HG03378 (cell line): Measurements from ENCODE around the gene HIPK3.
"Not testable (repeated sequence)": the region's sequence is repeated elsewhere in the genome, so short reads cannot be mapped to it uniquely, and the experiment has no call there.

Source experiments
- ATAC-seq: cut with Tn5 transposase; IDR thresholded peaks from one replicate; pipeline ENCODE4 v1.9.1; 2021; ENCODE audit warnings: mild to moderate bottlenecking, moderate library complexity; ENCODE audit not compliant: unreplicated experiment

Gene HIPK3

DNA sequence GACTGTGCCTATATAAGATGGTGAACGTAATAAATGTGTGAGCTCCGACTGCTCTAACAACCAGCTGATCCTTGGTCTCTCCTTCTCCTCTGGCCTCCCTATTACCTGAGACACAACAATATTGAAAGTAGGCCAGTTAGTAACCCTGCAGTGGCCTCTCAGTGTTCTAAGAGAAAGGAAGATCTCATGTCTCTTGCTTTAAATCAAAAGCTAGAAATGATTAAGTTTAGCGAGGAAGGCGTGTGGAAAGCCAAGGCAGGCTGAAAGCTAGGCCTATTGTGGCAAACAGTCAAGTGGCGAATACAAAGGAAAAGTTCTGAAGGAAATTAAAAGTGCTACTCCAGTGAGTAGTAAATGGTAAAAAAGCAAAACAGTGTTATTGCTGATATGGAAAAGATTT lies 39.5 kb downstream of the HIPK3 start:
- no peak for ATAC-seq

GRCh38 chr11:33303541-33303940 lies 46.4 kb downstream of the HIPK3 start:
- ATAC-seq, result no peak

DNA sequence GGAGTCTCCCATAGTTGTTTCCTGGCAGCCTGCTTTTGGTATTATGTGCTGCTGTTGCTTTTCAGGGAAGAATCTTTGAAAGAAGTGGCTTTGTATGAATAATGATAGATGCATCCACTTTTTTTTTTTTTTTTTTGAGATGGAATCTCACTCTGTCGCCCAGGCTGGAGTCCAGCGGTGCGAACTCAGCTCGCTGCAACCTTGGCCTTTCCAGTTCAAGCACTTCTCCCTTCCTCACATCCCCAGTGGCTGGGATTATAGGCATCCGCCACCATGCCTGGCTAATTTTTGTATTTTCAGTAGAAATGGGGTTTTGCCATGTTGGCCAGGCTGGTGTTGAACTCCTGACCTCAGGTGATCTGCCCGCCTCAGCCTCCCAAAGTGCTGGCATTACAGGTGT lies 49.6 kb downstream of the HIPK3 start:
- ATAC-seq, result not testable (repeated sequence)

- ATAC-seq, result no peak
These were observed 50.8 kb downstream of the HIPK3 start for GRCh38 chr11:33307984-33308383.

GRCh38 chr11:33309118-33309517 lies 51.9 kb downstream of the HIPK3 start:
- ATAC-seq, result no peak

DNA sequence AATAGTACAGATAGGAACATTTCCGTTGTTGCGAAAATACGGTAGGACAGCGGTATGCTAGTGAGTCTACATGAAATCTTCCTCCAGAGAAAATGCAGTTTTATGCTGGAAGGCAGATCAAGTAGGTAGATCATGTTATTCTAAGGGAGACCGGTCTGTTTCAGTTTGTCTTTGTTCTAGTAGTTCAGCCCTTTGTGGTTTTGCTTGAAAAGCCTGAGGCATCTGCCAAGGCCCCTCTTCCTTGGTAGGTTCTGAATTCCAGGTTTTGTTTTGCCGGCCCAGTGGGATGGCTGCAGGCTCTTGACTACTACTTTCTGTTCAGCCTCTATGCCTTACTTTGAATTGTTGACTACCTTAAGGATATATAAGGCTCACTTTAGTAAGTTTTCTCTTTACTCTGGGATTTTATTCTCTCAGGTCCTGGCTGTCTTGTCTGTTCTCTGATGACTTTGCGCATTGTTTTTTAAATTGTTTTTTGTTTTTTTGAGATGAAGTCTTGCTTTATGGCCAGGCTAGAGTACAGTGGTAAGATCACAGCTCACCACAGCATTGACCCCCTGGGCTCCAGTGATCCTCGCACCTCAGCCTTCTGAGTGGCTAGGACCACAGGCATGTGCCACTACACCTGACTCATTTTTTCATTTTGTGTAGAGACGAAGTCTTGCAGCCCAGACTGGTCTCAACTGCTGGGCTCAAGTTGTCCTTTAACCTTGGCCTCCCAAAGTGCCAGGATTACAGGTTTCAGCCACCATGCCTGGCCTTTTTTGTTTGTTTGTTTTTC lies 53.7 kb downstream of the HIPK3 start:
- ATAC-seq, result no peak

GRCh38 chr11:33311680-33312079 lies 54.5 kb downstream of the HIPK3 start:
- no peak for ATAC-seq

DNA sequence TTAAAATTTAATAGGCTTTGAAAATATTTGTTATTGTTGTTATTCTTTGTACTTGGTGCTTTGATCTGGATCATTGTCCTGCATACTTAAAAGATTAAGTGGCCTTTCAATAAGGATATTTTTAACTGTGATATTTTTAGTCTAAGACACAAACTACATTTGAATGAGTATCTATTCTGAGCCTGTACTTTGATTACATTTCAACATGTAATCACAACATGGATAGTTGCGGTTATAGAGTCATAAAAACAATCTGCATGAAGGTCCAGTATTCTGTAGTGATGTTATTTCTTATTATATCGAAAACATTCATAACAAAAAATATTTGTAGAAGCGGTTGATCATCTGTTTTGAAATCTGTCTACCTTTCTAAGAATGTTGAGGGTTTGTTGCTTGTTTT lies 58.6 kb downstream of the HIPK3 start:
- ATAC-seq, result no peak

GRCh38 chr11:33317662-33318061 lies 60.5 kb downstream of the HIPK3 start:
- ATAC-seq, result no peak

- no peak for ATAC-seq
These were observed 63.0 kb downstream of the HIPK3 start for GRCh38 chr11:33320016-33320813.

DNA sequence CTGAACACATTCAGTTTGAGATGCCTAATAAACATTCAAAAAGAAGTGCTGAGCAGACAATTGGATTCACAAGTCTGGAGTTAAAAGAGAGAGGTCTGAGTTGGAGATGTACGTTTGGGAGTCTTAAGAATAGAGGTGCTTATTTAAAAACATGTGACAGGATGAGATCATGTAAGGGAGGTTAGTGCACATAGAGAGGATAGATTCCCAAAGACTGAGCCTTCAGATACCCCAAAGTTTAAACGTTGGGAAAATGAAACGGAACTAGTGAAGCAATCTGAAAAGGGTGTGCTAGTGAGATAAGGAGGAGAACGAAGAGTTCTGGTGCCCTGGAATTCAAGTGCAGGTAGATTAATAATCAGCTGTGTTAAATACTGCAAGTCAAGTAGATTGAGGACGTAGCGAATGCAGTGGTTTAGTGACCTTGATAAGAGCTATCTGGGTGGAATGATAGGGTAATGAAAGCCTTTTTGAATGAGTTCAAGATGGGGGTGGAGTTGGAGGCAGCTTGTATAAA lies 63.7 kb downstream of the HIPK3 start:
- ATAC-seq, result no peak

DNA sequence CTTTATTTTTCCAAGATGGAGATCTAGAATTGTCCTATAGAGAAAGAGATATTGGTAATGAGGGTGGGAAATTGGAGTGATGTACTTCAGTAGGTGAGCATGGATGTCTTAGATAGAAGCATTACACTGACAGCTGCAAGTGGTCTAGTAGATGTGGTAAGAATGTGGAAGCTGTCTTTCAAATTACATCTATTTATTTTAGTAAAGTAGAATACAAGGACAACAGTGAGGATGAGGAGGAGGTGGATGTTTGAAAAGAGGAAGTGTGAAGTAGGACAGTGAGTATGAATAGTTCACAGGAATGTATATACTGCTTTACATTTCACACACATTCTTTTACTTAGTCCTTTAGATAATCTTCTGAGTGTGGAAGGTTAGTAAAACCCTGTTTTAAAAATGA lies 64.2 kb downstream of the HIPK3 start:
- peak; percentile 46 for ATAC-seq

- no peak for ATAC-seq
These were observed 66.2 kb downstream of the HIPK3 start for GRCh38 chr11:33323421-33323820.

- no peak for ATAC-seq
These were observed 67.3 kb downstream of the HIPK3 start for GRCh38 chr11:33324302-33324985.

DNA sequence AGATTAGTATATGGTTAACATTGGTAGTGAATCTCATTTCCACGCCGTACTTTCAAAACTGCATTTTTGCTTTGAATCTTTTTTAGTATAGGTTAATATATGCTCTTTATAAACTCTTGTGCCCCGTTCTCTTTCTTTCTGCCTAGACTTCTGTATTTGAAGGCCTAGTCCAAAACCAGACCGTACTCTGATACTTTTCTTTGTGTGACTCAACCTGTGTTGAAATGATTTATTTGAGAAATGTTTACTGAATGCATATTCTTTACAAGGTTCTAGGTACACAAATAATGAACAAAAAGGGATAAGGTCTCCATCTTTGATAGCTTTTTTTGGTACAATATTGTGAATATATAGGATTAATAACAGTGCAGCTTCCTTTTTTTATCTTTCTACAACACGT lies 68.3 kb downstream of the HIPK3 start:
- no peak for ATAC-seq

DNA sequence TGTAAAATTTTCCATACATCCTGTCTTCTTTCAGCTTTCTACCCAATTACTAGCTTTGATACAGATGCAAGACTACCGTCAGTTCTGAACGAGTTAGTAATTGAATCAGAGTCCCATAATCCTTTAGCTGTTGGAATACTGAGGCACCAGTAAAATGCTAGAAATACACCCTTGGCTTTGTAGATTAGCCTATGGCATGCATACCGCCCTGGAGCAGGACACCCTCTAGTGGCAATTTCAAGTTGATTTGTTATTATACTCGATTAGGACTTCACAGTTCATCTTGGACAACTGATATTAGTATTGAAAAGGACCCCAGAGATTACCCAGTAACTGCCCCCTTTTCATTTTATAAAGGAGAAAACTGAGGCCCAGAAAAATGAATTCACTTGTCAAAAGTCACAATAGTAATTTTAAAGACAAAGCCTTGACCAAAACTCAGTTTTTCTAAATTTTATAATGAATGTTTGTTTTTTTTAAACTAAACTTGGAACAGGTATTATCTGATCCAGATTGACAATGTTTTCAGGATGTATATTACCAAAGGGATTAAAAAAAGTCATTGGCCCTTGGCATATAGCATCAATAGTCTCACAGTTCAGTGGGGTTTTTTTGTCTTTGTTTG lies 72.6 kb downstream of the HIPK3 start:
- ATAC-seq, result no peak

DNA sequence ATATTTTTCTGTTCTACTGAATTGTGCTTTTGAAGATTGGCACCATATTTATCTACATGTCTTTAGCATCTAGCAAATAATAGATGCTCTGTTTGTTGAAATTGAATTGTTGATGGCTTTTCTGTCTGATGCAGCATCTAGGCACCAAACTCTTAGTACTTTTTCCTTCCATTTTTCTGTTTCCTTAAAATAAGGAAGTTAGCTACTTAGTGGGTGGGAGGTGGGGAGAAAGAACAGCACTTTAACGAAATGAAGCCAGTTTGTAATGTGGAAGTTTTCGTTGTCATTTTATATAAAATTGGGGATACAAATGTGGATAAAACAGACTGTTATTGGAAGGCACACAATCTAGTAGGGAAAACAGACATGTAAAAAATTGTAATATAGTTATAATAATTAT lies 76.6 kb downstream of the HIPK3 start:
- ATAC-seq, result no peak

GRCh38 chr11:33334627-33335026 lies 77.4 kb downstream of the HIPK3 start:
- no peak for ATAC-seq

- no peak for ATAC-seq
These were observed 82.1 kb downstream of the HIPK3 start for GRCh38 chr11:33339247-33339646.

DNA sequence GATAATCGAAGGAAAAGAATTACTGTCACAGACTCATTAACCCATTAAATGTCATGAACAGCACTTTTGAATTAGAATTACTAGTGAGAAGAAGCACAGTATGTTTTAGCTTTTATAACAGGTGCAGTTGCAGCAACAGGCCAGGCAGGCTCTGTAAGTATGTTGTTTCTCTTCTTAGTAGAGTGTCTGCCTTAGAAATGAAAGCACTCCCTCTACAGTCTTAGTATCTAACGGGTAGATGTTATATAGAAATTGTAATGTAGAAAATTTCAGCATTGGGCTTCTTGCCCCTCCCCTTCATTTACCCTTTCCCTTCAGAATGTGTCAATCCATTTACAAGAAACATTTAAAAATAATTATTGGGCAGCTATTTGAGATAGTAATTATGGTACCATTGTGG lies 87.4 kb downstream of the HIPK3 start:
- no peak for ATAC-seq

- ATAC-seq, result peak; percentile 94
These were observed 90.4 kb downstream of the HIPK3 start for GRCh38 chr11:33347490-33348125.
